Fibroblast of lung (primary cell): ENCODE data around the gene WDPCP. TPM values are rescaled to one million over a fixed set of nuclear protein-coding genes. Genes with fewer than 3 reads are reported as not detected.

Experiments used
- DNase-seq, 2 donors: peaks; one replicate each; pipeline versions ENCODE4 v3.0.0 to v3.0.0-alpha.2; 2010; ENCODE audit warnings: low read depth in 2 of 2
- H2AFZ ChIP-seq: 2 replicates; pipeline ENCODE4 v1.5.1; 2012; ENCODE audit warnings: low read length, control low read depth, inconsistent platforms
- H3K27ac ChIP-seq: 2 replicates; pipeline ENCODE4 v1.5.1; 2011; ENCODE audit warnings: low read length, control low read depth; ENCODE audit not compliant: insufficient read depth
- H3K27me3 ChIP-seq: 2 replicates; pipeline ENCODE4 v1.5.1; 2011; ENCODE audit warnings: mild to moderate bottlenecking, low read length; ENCODE audit not compliant: control insufficient read depth, insufficient read depth
- H3K36me3 ChIP-seq: 2 replicates; pipeline ENCODE4 v1.5.1; 2011; ENCODE audit warnings: low read length; ENCODE audit not compliant: control insufficient read depth, insufficient read depth
- H3K4me1 ChIP-seq: 2 replicates; pipeline ENCODE4 v1.5.1; 2011; ENCODE audit warnings: low read length; ENCODE audit not compliant: control insufficient read depth, insufficient read depth; ENCODE audit errors: extremely low read depth
- H3K4me2 ChIP-seq: 2 replicates; pipeline ENCODE4 v1.5.1; 2011; ENCODE audit warnings: low read length, control low read depth; ENCODE audit not compliant: insufficient read depth; ENCODE audit errors: extremely low read depth
- H3K4me3 ChIP-seq, 4 experiments: fragments of 200-600 bp in 1 of 4; sonication (generic) in 1 of 4; replicated peaks in 1 of 4; 2 replicates each; pipeline ENCODE4 v1.5.1; 2011 to 2016; ENCODE audit warnings: low read length in 4 of 4, low read depth in 3 of 4, mild to moderate bottlenecking in 3 of 4, control low read depth in 2 of 4, inconsistent platforms in 1 of 4, mixed read lengths in 1 of 4; ENCODE audit not compliant: insufficient read depth in 1 of 4; ENCODE audit errors: control extremely low read depth in 1 of 4
- H3K79me2 ChIP-seq: 2 replicates; pipeline ENCODE4 v1.5.1; 2012; ENCODE audit warnings: mild to moderate bottlenecking, low read length, inconsistent platforms; ENCODE audit not compliant: control insufficient read depth, insufficient read depth
- H3K9ac ChIP-seq: 2 replicates; pipeline ENCODE4 v1.5.1; 2011; ENCODE audit warnings: mild to moderate bottlenecking, low read length, control low read depth; ENCODE audit not compliant: insufficient read depth
- H3K9me3 ChIP-seq: 2 replicates; pipeline ENCODE4 v1.5.1; 2012; ENCODE audit warnings: low read depth, low read length; ENCODE audit not compliant: control insufficient read depth, insufficient read depth
- H4K20me1 ChIP-seq: 2 replicates; pipeline ENCODE4 v1.5.1; 2011; ENCODE audit warnings: low read length; ENCODE audit not compliant: control insufficient read depth, insufficient read depth; ENCODE audit errors: extremely low read depth
- EZH2 ChIP-seq: IDR thresholded peaks from 2 replicates; pipeline ENCODE4 v1.5.1; 2012; ENCODE audit warnings: low read length, control low read depth, mild to moderate bottlenecking; ENCODE audit errors: missing control alignments
- polyA plus RNA-seq, 2 donors: library from polyadenylated mRNA; depleted of rRNA in 1 of 2; stranded (reverse) in 1 of 2; unstranded in 1 of 2; fragments of >200 nt; gene quantifications; 2 replicates each; pipeline ENCODE4 v1.2.1, GENCODE V29; 2011 to 2012; ENCODE audit warnings: missing spikeins in 1 of 2
- total RNA-seq: library from RNA; depleted of rRNA; stranded (reverse); fragments of >200 nt; gene quantifications from 2 replicates; pipeline ENCODE4 v1.2.1, GENCODE V29; 2014
- TF ChIP-seq, protein P1 (sequence below), 2 donors: IDR thresholded peaks in 1 of 2; conservative IDR thresholded peaks in 1 of 2; 1 replicate in 1 of 2; 2 replicates in 1 of 2; pipeline ENCODE4 v1.5.1; 2011 to 2012; ENCODE audit warnings: low read length in 2 of 2, control low read depth in 1 of 2, inconsistent platforms in 1 of 2, low read depth in 1 of 2, mild to moderate bottlenecking in 1 of 2

WDPCP gene
- total and polyA plus RNA-seq, 2 donors (not counting 1 experiment from before 2014, with no cell fraction given), result 5.2 to 8.4 TPM

DNA sequence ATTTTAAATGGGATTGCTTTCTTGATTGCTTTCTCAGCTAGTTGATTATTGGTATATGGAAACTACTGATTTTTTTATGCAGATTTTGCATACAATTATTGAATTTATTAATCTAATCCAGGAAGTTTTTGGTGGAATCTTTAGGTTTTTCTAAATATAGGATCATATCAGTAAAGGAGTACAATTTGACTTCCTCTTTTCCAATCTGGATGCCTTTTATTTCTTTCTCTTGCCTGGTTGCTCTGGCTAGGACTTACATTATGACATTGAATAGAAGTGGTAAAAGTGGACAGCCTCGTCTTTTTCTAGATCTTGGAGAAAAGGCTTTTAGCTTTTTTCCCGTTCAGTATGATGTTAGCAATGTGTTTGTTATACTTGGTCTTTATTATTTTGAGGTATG lies 486.3 kb downstream of the WDPCP start:
- H3K4me2 ChIP-seq, result no peak overlapping the region
- H3K27ac ChIP-seq, result no peak overlapping the region
- no peaks in the 10 kb centered on the region for H3K36me3 ChIP-seq
- no peaks in the 10 kb centered on the region for H3K9me3 ChIP-seq
- DNase-seq, result no peak
- H3K79me2 ChIP-seq, result no peaks in the 10 kb centered on the region
- H3K4me3 ChIP-seq, result no peak overlapping the region
- no peak overlapping the region for H2AFZ ChIP-seq
- H3K9ac ChIP-seq, result no peak overlapping the region
- TF ChIP-seq, protein P1, sequence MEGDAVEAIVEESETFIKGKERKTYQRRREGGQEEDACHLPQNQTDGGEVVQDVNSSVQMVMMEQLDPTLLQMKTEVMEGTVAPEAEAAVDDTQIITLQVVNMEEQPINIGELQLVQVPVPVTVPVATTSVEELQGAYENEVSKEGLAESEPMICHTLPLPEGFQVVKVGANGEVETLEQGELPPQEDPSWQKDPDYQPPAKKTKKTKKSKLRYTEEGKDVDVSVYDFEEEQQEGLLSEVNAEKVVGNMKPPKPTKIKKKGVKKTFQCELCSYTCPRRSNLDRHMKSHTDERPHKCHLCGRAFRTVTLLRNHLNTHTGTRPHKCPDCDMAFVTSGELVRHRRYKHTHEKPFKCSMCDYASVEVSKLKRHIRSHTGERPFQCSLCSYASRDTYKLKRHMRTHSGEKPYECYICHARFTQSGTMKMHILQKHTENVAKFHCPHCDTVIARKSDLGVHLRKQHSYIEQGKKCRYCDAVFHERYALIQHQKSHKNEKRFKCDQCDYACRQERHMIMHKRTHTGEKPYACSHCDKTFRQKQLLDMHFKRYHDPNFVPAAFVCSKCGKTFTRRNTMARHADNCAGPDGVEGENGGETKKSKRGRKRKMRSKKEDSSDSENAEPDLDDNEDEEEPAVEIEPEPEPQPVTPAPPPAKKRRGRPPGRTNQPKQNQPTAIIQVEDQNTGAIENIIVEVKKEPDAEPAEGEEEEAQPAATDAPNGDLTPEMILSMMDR (conservative IDR thresholded peaks at IDR 0.05 in 1 of 2, IDR thresholded peaks at IDR 0.05 in 1 of 2; ENCODE audit: low read depth in 1 of 2, low read length in 2 of 2), result no peak
- no peak for TF ChIP-seq EZH2
- no peaks in the 10 kb centered on the region for H3K27me3 ChIP-seq
- H4K20me1 ChIP-seq, result no peaks in the 10 kb centered on the region
- no peaks in the 10 kb centered on the region for H3K4me1 ChIP-seq

DNA sequence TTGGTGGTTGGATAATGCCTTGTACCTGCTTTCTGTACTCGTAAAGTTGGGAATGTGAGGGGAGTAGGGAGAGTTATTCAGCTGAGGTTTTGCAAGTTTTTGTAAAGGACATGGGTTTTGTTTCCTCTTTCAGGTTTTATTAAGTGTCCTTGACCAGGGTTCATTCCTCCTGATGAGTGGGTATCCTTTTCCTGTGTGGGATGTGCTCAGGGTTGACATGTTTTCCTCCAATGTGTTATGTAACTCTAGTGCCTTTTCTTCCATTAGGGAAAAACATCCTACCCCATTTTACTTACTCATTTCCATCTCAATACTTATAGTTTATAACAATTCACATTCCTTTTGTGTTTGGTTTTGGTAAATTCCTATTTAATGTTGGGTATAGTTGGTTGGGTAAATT lies 489.2 kb downstream of the WDPCP start:
- DNase-seq, result no peak
- TF ChIP-seq, protein P1 (conservative IDR thresholded peaks at IDR 0.05 in 1 of 2, IDR thresholded peaks at IDR 0.05 in 1 of 2; ENCODE audit: low read depth in 1 of 2, low read length in 2 of 2), result no peak
- no peak for TF ChIP-seq EZH2

DNA sequence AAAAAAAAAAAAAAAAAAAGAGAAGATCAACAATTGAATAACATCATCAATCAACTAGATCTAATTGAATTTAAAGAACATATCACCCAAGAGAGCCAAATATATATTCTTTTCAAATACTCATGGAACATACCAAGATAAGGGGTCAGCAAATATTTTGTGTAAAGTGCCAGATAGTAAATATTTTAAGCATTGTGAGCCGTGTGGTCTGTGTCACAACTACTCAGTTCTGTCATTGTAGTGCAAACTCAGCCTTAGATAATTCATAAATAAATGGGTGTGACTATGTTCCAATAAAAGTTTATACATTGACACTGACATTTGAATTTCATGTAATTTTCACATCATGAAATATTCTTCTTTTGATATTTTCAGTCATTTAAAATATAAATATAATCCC lies 491.8 kb downstream of the WDPCP start:
- H3K4me1 ChIP-seq, result no peaks in the 10 kb centered on the region
- no peaks in the 10 kb centered on the region for H3K79me2 ChIP-seq
- H3K4me2 ChIP-seq, result no peak overlapping the region
- H3K4me3 ChIP-seq, result no peak overlapping the region
- no peaks in the 10 kb centered on the region for H3K9me3 ChIP-seq
- H2AFZ ChIP-seq, result no peak overlapping the region
- no peak overlapping the region for H3K27ac ChIP-seq
- DNase-seq, result no peak
- no peak overlapping the region for H3K9ac ChIP-seq
- no peaks in the 10 kb centered on the region for H3K36me3 ChIP-seq
- no peaks in the 10 kb centered on the region for H4K20me1 ChIP-seq
- no peaks in the 10 kb centered on the region for H3K27me3 ChIP-seq
- no peak for TF ChIP-seq EZH2
- TF ChIP-seq, protein P1 (conservative IDR thresholded peaks at IDR 0.05 in 1 of 2, IDR thresholded peaks at IDR 0.05 in 1 of 2; ENCODE audit: low read depth in 1 of 2, low read length in 2 of 2), result no peak

More for the DNA sequence above, 489.2 kb downstream of the WDPCP start:
- no peak overlapping the region for H3K4me2 ChIP-seq
- H3K4me1 ChIP-seq, result no peaks in the 10 kb centered on the region
- no peaks in the 10 kb centered on the region for H3K27me3 ChIP-seq
- no peak overlapping the region for H2AFZ ChIP-seq
- H3K9ac ChIP-seq, result no peak overlapping the region
- no peaks in the 10 kb centered on the region for H3K9me3 ChIP-seq
- no peaks in the 10 kb centered on the region for H3K36me3 ChIP-seq
- H3K79me2 ChIP-seq, result no peaks in the 10 kb centered on the region
- no peaks in the 10 kb centered on the region for H4K20me1 ChIP-seq
- H3K27ac ChIP-seq, result no peak overlapping the region
- no peak overlapping the region for H3K4me3 ChIP-seq
